IPS-18c (cell line): ENCODE data around the gene PLAC9.
"Not testable (repeated sequence)": the region's sequence is repeated elsewhere in the genome, so short reads cannot be mapped to it uniquely, and the experiment has no call there.

Experiments used
- H3K4me3 ChIP-seq: 2 replicates; pipeline ENCODE4 v1.7.0; 2013; ENCODE audit warnings: low read depth, mild to moderate bottlenecking, low read length, moderate library complexity; ENCODE audit not compliant: insufficient read depth
- H3K9me3 ChIP-seq: one replicate; pipeline ENCODE4 v1.6.1; 2013; ENCODE audit warnings: mild to moderate bottlenecking, low read length, moderate library complexity; ENCODE audit not compliant: control insufficient read depth, insufficient read depth

Gene PLAC9

GRCh38 chr10:80133687-80134086, 1.2 kb downstream of the PLAC9 start:
- not testable (repeated sequence) for H3K4me3 ChIP-seq, H3K9me3 ChIP-seq

GRCh38 chr10:80136134-80136571, 3.6 kb downstream of the PLAC9 start:
- Histone ChIP-seq H3K9me3 (peaks cover 2% of the 10 kb centered on the region), H3K4me3 (no peak overlapping the region)

GRCh38 chr10:80137031-80137862, 4.7 kb downstream of the PLAC9 start:
- Histone ChIP-seq H3K4me3 (no peak overlapping the region), H3K9me3 (peaks cover under 1% of the 10 kb centered on the region)

- Histone ChIP-seq H3K9me3 (no peaks in the 10 kb centered on the region), H3K4me3 (no peak overlapping the region)
Measured at GRCh38 chr10:80137920-80138319, 5.4 kb downstream of the PLAC9 start.

GRCh38 chr10:80139265-80139664, 6.7 kb downstream of the PLAC9 start:
- Histone ChIP-seq H3K4me3 (no peak overlapping the region), H3K9me3 (peaks cover 2% of the 10 kb centered on the region)

- Histone ChIP-seq H3K9me3 (peaks cover 2% of the 10 kb centered on the region), H3K4me3 (no peak overlapping the region)
Measured at GRCh38 chr10:80140251-80140650, 7.7 kb downstream of the PLAC9 start.

- Histone ChIP-seq H3K4me3 (no peak overlapping the region), H3K9me3 (peaks cover 2% of the 10 kb centered on the region)
Measured at GRCh38 chr10:80141696-80142460, 9.3 kb downstream of the PLAC9 start.

- Histone ChIP-seq H3K4me3 (no peak overlapping the region), H3K9me3 (peaks cover 2% of the 10 kb centered on the region)
Measured at GRCh38 chr10:80144067-80144695, 11.7 kb downstream of the PLAC9 start.

GRCh38 chr10:80144696-80145131, 12.2 kb downstream of the PLAC9 start:
- peaks cover 2% of the 10 kb centered on the region for H3K9me3 ChIP-seq
- H3K4me3 ChIP-seq, result no peak overlapping the region

- not testable (repeated sequence) for H3K4me3 ChIP-seq, H3K9me3 ChIP-seq
Measured at GRCh38 chr10:80145406-80146308, 13.1 kb downstream of the PLAC9 start.

- Histone ChIP-seq H3K4me3 (no peak overlapping the region), H3K9me3 (peaks cover 2% of the 10 kb centered on the region)
Measured at GRCh38 chr10:80146918-80147317, 14.4 kb downstream of the PLAC9 start.

GRCh38 chr10:80148166-80148805, 15.8 kb downstream of the PLAC9 start:
- Histone ChIP-seq H3K4me3 (no peak overlapping the region), H3K9me3 (peaks cover 2% of the 10 kb centered on the region)

- no peak overlapping the region for H3K4me3 ChIP-seq
- H3K9me3 ChIP-seq, result no peaks in the 10 kb centered on the region
Measured at GRCh38 chr10:80149123-80149522, 16.6 kb downstream of the PLAC9 start.

- no peaks in the 10 kb centered on the region for H3K9me3 ChIP-seq
- no peak overlapping the region for H3K4me3 ChIP-seq
Measured at GRCh38 chr10:80150172-80150571, 17.6 kb downstream of the PLAC9 start.

GRCh38 chr10:80152820-80153219, 20.3 kb downstream of the PLAC9 start:
- Histone ChIP-seq H3K9me3 (no peaks in the 10 kb centered on the region), H3K4me3 (no peak overlapping the region)

GRCh38 chr10:80153460-80153859, 20.9 kb downstream of the PLAC9 start:
- no peaks in the 10 kb centered on the region for H3K9me3 ChIP-seq

More at GRCh38 chr10:80153460-80153859, 20.9 kb downstream of the PLAC9 start:
- no peak overlapping the region for H3K4me3 ChIP-seq
